NB4 (cell line): ENCODE data around the gene SIX1.

Source experiments
- DNase-seq: peaks from one replicate; pipeline ENCODE4 v3.0.0; 2010; ENCODE audit warnings: low read depth
- H3K4me3 ChIP-seq: one replicate; pipeline ENCODE4 v1.5.1; 2011; ENCODE audit warnings: mild to moderate bottlenecking, low read depth, low read length, moderate library complexity
- CTCF ChIP-seq: IDR thresholded peaks from one replicate; pipeline ENCODE4 v1.5.1; 2012; ENCODE audit warnings: low read depth, low read length
- MAX ChIP-seq: IDR thresholded peaks from 2 replicates; pipeline ENCODE4 v1.6.1; 2011; ENCODE audit warnings: low read depth, low read length
- MYC ChIP-seq: IDR thresholded peaks from 2 replicates; pipeline ENCODE4 v1.6.1; 2011; ENCODE audit warnings: low read depth, low read length
- POLR2A ChIP-seq: IDR thresholded peaks from 2 replicates; pipeline ENCODE4 v1.6.1; 2011; ENCODE audit warnings: mild to moderate bottlenecking; ENCODE audit not compliant: insufficient read length; ENCODE audit errors: extremely low read depth

SIX1 gene

DNA sequence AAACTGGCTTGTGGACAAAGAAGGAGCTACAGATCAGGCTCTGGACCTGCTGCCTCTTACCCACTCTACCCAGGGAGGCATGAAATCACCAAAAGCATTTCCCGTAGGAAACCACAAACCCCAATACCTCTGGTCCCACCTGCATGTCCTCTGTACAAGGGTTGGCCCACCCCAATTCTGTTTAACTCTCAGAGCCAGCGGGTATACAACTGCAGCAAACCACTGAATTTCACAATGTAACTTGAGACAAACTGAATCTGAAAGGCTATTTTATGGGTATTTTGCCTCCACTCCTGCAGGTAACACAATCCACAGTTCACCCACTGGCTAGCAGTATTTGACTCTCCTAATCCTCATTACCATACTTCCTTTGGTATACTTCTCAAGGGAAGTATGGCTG, 16.5 kb downstream of the SIX1 start:
- no peak for TF ChIP-seq MYC
- TF ChIP-seq CTCF, result no peak
- no peak for TF ChIP-seq POLR2A
- H3K4me3 ChIP-seq, result no peak overlapping the region
- peak; percentile 28 for DNase-seq

GRCh38 chr14:60632257-60632656, 17.0 kb downstream of the SIX1 start:
- TF ChIP-seq MYC (no peak), POLR2A (no peak), MAX (no peak), CTCF (no peak)
- no peak for DNase-seq
- H3K4me3 ChIP-seq, result no peak overlapping the region

GRCh38 chr14:60631842-60632241, 17.4 kb downstream of the SIX1 start:
- no peak for TF ChIP-seq CTCF
- no peak for TF ChIP-seq MAX
- no peak for TF ChIP-seq MYC
- no peak for TF ChIP-seq POLR2A
- no peak for DNase-seq
- H3K4me3 ChIP-seq, result no peak overlapping the region

GRCh38 chr14:60630129-60630528, 19.1 kb downstream of the SIX1 start:
- no peak overlapping the region for H3K4me3 ChIP-seq
- TF ChIP-seq POLR2A, result no peak
- TF ChIP-seq MYC, result no peak
- no peak for TF ChIP-seq CTCF
- no peak for DNase-seq

DNA sequence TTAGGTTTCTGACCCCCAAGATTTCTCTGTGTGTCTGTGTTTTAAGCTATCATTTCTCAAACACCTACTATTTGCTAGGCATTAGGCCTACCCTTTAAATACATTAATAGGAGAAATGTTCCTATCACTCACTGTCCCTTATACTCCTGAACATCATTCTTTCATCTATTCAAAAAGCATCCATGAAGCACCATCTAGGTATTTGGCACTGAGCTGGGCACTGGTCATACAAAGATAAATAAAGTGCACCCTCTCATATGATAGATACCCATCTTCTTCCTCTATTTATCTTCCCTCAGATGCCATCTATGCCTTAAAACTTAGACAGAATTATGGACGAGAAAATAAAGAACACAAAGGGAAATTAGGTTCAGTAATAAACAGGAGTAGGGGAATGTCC, 20.4 kb downstream of the SIX1 start:
- H3K4me3 ChIP-seq, result no peak overlapping the region
- TF ChIP-seq POLR2A (no peak), MYC (no peak), CTCF (no peak), MAX (no peak)
- DNase-seq, result no peak

- TF ChIP-seq POLR2A, result no peak
- TF ChIP-seq MAX, result no peak
- no peak for TF ChIP-seq MYC
- TF ChIP-seq CTCF, result no peak
- no peak overlapping the region for H3K4me3 ChIP-seq
- peak; percentile 16 for DNase-seq
Observed at GRCh38 chr14:60622917-60623257, 26.4 kb downstream of the SIX1 start.
